GM20000 (cell line): ENCODE data around the gene KLF2.

Source experiments
- DNase-seq: peaks from one replicate; pipeline ENCODE4 v3.0.0; 2012; ENCODE audit warnings: low spot score
- CTCF ChIP-seq: IDR thresholded peaks from 2 replicates; pipeline ENCODE4 v1.5.1; 2012; ENCODE audit warnings: mild to moderate bottlenecking, control low read depth; ENCODE audit errors: extremely low read depth, missing control alignments

Gene KLF2

GRCh38 chr19:16288544-16288943 is 36.1 kb upstream of the KLF2 start:
- no peak for DNase-seq
- no peak for TF ChIP-seq CTCF

GRCh38 chr19:16289594-16289993 is 35.0 kb upstream of the KLF2 start:
- no peak for DNase-seq
- no peak for TF ChIP-seq CTCF

GRCh38 chr19:16290692-16291091 is 33.9 kb upstream of the KLF2 start:
- DNase-seq = no peak
- no peak for TF ChIP-seq CTCF

GRCh38 chr19:16293118-16294091 is 31.2 kb upstream of the KLF2 start:
- DNase-seq = no peak
- no peak for TF ChIP-seq CTCF

- no peak for DNase-seq
- TF ChIP-seq CTCF = no peak
Observed at GRCh38 chr19:16295057-16295456, 29.6 kb upstream of the KLF2 start.

- TF ChIP-seq CTCF = no peak
- DNase-seq = no peak
Observed at GRCh38 chr19:16296713-16297112, 27.9 kb upstream of the KLF2 start.

- no peak for TF ChIP-seq CTCF
- no peak for DNase-seq
Observed at GRCh38 chr19:16297575-16298178, 26.9 kb upstream of the KLF2 start.
